Activated T-cell treated with anti-CD3 and anti-CD28 coated beads, Interleukin-2, amount 50 U/mL, for 4 hours (primary cell): Measurements from ENCODE around the gene JDP2. TPM values are rescaled to one million over a fixed set of nuclear protein-coding genes. Genes with fewer than 3 reads are reported as not detected.
"Not testable (repeated sequence)": the region's sequence is repeated elsewhere in the genome, so short reads cannot be mapped to it uniquely, and the experiment has no call there.

Experiments used
- ATAC-seq, 2 donors: fragments of 200-7000 bp; cut with Tn5 transposase; one replicate each; pipeline ENCODE4 v1.10.0; 2021
- DNase-seq: peaks from one replicate; pipeline ENCODE4 v3.0.0-alpha.2; 2020
- H3K27me3 Mint-ChIP-seq: one replicate; pipeline ENCODE4 v1.8.0; 2021; ENCODE audit warnings: low read depth, mixed read lengths
- H3K36me3 Mint-ChIP-seq: one replicate; pipeline ENCODE4 v1.8.0; 2022; ENCODE audit warnings: mixed read lengths; ENCODE audit not compliant: insufficient read depth
- H3K4me1 Mint-ChIP-seq: one replicate; pipeline ENCODE4 v1.8.0; 2021; ENCODE audit warnings: low read depth, mixed read lengths
- H3K4me3 Mint-ChIP-seq: one replicate; pipeline ENCODE4 v1.8.0; 2021; ENCODE audit warnings: mild to moderate bottlenecking, moderate library complexity, mixed read lengths
- H3K9me3 Mint-ChIP-seq: one replicate; pipeline ENCODE4 v1.8.0; 2021; ENCODE audit warnings: mixed read lengths
- total RNA-seq, 3 donors: library from RNA; stranded (reverse); gene quantifications; one replicate each; pipeline ENCODE4 v1.2.1, GENCODE V29; 2021

Gene JDP2
- total RNA-seq, 3 donors from 2014 or later = 0.61 to 1.3 (median 1.3) TPM

DNA sequence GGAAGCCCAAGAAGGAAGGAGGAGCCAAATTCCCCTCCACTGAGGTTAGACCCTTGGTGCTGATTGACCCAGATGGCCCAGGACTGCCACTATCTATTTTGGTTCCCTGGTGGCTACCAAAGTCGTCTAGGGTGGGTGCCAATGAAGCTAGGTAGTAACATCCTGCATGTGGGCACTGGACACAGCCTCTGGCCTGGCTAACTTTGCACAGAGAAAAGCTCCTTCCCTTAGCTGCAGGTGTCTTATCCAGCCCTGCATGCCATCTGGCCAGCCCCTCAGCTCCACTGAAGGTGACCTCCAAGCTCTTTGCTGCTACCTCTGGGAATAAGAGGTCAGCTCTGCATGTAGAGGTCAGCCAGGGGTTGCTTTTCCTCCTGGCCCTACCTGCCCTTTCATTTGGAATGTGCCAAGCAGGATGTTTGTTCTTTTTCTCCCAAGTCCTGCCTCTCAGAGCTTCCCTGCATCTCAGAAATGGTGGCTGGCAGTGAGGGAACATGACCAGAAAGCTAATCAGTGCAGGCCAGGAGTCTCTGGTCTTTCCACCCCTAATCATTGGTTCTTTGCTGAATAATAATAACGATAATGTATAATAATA, 34.0 kb downstream of the JDP2 start:
- no peaks in the 10 kb centered on the region for H3K36me3 Mint-ChIP-seq
- no peaks in the 10 kb centered on the region for H3K27me3 Mint-ChIP-seq
- H3K9me3 Mint-ChIP-seq = no peaks in the 10 kb centered on the region
- H3K4me1 Mint-ChIP-seq = peaks cover 7% of the 10 kb centered on the region
- H3K4me3 Mint-ChIP-seq = no peak overlapping the region
- no peak for DNase-seq
- no peak for ATAC-seq

DNA sequence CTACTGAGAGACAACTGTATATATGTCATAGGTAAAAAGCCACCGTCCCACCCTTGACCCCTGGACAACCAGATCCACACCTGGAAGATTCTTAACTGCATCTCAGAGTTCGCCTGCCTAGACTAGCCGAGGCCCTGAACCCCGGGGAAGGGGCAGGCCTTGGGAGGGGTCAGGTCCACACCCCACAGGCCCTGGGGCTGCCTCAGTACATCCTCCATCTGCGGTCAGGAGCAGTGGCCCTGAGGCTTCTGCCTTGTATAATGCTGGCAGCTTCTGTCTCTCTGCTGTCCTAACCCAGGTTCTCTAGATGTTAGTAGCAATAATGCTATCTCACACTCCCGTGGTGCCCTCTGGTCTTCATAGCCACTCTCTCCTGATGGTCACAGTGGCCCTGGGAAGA, 36.8 kb downstream of the JDP2 start:
- H3K4me3 Mint-ChIP-seq = no peak overlapping the region
- ATAC-seq (no peak), DNase-seq (no peak)
- H3K27me3 Mint-ChIP-seq = no peaks in the 10 kb centered on the region
- no peaks in the 10 kb centered on the region for H3K36me3 Mint-ChIP-seq
- H3K9me3 Mint-ChIP-seq = no peaks in the 10 kb centered on the region
- H3K4me1 Mint-ChIP-seq = no peaks in the 10 kb centered on the region

DNA sequence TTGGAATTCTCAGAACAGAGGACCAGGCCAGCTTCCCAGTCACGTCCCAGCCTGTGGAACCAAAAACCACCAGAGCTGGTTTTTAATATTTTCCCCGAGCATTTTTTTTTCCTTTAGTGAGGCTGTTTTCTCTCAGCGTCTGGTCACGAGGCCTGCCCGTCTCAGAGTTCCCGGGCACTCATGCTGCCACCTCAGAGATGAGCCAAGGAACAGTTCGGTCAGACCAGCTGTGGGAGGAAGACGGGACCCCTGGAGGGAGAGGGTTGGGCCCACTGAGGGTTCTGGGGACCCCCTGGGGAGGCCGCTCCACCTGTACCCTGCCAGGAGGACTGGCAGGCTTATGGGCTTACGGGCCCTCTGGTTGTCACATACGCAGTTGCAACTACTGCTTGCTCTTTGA, 39.9 kb downstream of the JDP2 start:
- no peaks in the 10 kb centered on the region for H3K9me3 Mint-ChIP-seq
- no peaks in the 10 kb centered on the region for H3K4me1 Mint-ChIP-seq
- DNase-seq = no peak

DNA sequence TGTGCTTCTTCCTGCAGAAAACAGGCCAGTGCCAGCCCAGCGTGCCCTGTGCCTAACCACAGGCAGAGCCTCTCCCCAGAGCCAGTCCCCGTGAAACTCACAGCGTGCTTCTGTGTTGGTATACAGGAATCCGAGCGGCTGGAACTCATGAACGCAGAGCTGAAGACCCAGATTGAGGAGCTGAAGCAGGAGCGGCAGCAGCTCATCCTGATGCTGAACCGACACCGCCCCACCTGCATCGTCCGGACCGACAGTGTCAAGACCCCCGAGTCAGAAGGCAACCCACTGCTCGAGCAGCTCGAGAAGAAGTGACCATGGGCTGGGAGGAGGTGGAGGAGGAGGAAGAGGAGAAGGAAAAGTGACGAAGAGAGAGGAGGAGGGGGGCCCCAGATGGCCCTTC, 41.3 kb downstream of the JDP2 start:
- H3K4me1 Mint-ChIP-seq = no peaks in the 10 kb centered on the region
- ATAC-seq (no peak), DNase-seq (no peak)
- H3K9me3 Mint-ChIP-seq = no peaks in the 10 kb centered on the region
- no peak overlapping the region for H3K4me3 Mint-ChIP-seq
- H3K36me3 Mint-ChIP-seq = no peaks in the 10 kb centered on the region
- H3K27me3 Mint-ChIP-seq = no peaks in the 10 kb centered on the region

More for the DNA sequence above, 39.9 kb downstream of the JDP2 start:
- H3K4me3 Mint-ChIP-seq = no peak overlapping the region
- no peaks in the 10 kb centered on the region for H3K36me3 Mint-ChIP-seq
- no peak for ATAC-seq
- H3K27me3 Mint-ChIP-seq = no peaks in the 10 kb centered on the region

DNA sequence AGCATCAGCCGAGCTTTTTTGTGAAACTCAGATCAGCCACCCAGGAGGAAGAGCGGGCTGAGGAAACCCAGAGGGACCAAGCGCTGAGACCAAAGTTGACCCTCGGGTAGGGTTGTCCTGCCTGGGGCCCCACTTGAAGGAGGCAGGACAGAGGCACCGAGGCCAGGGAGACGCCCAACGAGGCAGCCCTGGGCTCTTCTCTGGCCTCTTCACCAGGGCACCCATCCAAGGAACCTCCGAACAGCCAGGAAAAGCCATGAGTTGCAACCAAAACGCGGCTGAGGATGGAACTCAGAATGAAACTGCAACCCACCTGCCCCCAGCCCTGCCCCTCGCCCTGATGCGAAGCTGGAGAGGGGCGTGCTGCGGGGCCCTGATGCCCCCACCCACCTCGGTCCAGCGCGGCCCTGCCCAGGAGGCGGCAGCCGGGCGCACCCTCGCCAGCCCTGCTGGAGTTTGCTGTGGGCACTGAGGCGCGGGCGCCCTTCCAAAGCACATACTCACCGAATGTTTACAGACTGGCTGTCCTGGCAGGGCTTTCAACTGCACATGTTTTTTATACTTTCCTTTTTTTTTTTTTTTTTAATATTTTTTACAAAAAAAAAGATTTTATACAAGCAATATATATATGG, 41.9 kb downstream of the JDP2 start:
- Mint-ChIP-seq H3K27me3 (no peaks in the 10 kb centered on the region), H3K9me3 (no peaks in the 10 kb centered on the region), H3K4me1 (no peaks in the 10 kb centered on the region), H3K4me3 (no peak overlapping the region), H3K36me3 (no peaks in the 10 kb centered on the region)
- DNase-seq = no peak
- ATAC-seq = no peak

DNA sequence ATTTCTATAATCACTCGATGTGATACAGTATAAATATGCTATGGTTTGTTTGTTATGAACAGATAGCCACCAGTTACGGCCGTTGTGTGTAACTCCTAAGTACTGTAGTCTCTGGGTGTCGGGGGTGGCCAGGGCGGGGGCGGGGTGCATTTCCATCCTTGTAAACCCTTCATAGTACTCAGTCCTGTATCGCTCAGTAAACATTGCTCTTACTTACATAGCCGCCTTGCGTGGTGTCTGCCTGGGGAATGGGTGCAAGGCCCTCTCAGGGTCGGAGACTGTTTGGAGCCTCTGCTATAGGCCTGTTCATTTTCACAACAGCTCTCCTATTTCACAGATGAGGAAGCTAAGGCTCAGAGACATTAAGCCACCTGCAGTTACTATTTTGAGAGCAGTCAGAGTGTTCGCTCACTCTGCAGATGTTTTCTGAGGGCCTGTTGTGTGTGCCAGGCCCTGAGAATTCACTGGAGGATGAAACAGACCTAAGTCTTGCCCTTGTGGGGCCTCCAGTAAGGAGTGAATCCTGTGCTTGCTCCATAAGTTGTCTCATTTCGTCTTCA, 42.5 kb downstream of the JDP2 start:
- H3K9me3 Mint-ChIP-seq = no peaks in the 10 kb centered on the region
- peaks cover 2% of the 10 kb centered on the region for H3K27me3 Mint-ChIP-seq
- H3K4me3 Mint-ChIP-seq = no peak overlapping the region
- ATAC-seq (no peak), DNase-seq (no peak)
- H3K4me1 Mint-ChIP-seq = no peaks in the 10 kb centered on the region
- H3K36me3 Mint-ChIP-seq = no peaks in the 10 kb centered on the region

DNA sequence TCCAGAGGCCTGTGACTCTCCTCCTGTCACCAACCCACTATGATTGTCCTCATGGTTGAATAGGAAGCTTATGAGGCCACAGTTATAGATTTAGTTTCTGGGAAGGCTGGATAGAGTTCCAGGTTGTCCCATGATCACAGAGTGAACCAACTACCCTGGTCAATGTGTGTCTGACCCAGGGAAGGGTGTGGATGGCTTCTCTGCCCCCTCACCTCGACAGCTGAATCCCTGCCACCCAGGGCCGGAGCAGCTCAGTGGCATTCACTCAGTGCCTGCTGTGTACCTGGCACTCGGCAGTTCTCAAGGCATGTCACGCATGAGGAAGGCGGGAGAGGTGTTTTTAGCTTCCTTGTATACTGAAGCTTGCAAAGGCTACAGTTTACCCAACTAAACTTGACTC, 43.2 kb downstream of the JDP2 start:
- no peak for ATAC-seq
- Mint-ChIP-seq H3K9me3 (no peaks in the 10 kb centered on the region), H3K36me3 (no peaks in the 10 kb centered on the region), H3K27me3 (peaks cover 2% of the 10 kb centered on the region), H3K4me3 (no peak overlapping the region), H3K4me1 (no peaks in the 10 kb centered on the region)
- no peak for DNase-seq

DNA sequence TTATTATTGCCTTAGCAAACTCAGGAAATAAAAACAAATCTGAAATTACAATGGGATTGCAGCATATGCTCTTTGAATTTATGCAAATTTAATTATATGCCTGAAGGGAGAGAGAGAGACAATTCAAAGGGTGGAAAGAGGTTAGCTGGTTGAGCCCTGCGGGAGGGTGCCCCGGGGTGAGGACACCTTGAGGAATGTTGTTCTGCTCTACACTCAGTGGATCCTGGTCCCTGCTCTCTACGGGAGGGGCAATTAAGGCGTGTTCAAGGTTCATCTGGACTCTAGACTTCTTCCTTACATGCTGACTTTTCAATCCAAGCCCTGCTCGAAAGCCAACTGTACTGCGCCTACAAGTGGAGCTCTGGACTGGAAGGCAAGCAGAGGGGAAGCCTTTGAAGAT, 46.3 kb downstream of the JDP2 start:
- H3K36me3 Mint-ChIP-seq, ATAC-seq, H3K4me1 Mint-ChIP-seq, H3K9me3 Mint-ChIP-seq, DNase-seq, H3K4me3 Mint-ChIP-seq, H3K27me3 Mint-ChIP-seq: not testable (repeated sequence)

DNA sequence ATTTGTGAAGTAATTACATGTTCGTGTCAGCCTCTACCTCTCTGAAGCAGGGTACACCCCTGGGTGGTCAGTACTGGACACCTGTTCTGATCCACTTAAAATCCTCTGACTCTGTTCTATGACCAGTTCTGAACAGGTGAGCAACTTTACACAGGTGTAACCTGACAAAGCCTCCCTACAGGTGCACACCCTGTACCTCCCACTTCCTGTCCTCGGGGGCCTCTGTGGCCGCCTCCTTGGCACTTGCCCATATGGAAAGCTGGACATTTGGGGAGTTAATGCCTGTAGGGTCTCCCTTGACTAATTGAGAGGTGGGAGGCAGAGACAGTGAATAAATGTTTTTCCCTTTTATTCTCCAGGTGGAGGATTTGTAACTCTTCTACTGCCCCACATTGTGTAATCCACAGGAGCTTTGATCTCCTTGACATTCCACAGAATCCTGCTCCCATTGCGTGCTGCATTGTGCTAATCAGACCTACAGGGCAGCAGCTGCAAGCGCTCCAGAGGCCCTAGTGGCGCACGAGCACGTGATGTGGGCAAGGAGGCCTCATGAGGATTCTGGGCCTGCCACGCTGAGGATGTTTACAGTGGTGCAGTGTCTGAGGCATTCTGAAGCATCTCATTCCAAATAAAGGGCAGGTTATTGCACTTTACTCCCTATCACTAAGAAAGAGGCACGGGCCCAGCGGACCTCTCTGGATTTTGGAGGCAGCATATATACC, 48.6 kb downstream of the JDP2 start:
- no peak for ATAC-seq
- no peak for DNase-seq
- Mint-ChIP-seq H3K27me3 (peaks cover 2% of the 10 kb centered on the region), H3K36me3 (no peaks in the 10 kb centered on the region), H3K4me3 (no peak overlapping the region), H3K9me3 (no peaks in the 10 kb centered on the region), H3K4me1 (no peaks in the 10 kb centered on the region)

DNA sequence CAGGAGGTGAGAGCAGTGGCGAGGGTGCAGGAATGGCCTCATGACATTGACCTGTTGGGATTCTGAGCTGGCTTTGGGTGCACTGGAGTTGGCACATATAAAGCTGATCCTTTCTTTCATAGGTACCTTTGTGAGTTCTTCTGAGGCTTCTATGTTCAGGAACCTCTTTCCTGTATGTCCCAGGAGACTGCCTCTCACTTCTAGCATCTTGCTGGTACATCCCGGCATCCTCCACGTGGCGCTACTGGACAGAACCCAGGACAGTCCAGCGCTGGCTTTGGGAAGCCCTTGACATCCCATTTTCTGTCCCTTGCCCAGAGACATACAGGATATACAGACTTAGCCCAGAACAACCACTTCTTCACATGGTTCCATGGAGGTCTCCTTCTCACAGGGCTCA, 50.1 kb downstream of the JDP2 start:
- ATAC-seq = no peak
- no peak for DNase-seq
- Mint-ChIP-seq H3K36me3 (no peaks in the 10 kb centered on the region), H3K4me3 (no peak overlapping the region), H3K9me3 (no peaks in the 10 kb centered on the region), H3K27me3 (peaks cover 2% of the 10 kb centered on the region), H3K4me1 (no peaks in the 10 kb centered on the region)

DNA sequence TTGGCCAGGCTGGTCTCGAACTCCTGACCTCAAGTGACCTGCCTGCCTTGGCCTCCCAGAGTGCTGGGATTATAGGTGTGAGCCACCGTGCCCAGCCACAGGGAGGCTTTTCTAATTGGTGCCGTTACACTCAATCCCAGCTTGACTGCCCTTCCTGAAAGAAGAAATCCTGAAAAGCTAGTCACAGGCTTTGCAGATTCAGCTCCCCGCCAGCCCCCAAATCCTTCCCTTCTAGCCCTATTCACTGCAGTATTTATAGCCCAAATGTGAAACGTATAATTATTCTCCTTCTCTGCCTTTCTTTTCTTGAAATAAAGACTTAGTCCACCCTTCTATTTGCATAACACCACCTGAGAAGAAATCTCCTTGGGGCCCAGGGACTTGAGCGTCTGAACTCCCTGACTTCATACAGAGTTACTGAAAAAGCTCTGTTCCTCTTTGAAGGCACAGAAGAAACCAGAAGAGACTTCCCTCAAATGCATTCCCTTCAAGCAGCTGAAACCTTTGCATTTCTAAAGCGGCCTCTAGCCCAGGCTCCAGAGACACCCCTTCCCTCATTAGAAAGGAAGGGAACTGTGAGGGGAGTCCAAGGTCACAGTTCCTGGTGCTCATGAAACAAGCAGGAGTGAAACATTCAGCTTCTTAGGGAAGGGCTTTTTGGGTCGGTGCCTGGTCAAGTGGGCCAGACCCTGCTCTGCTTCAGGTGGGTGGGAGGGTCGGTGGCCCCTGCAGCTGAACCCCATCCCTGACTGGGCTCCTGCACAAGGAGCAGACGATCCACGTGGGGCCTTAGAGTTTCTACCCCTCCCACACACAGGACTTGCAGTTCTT, 52.2 kb downstream of the JDP2 start:
- DNase-seq (no peak), ATAC-seq (no peak)
- no peaks in the 10 kb centered on the region for H3K36me3 Mint-ChIP-seq
- H3K4me3 Mint-ChIP-seq = no peak overlapping the region
- H3K9me3 Mint-ChIP-seq = no peaks in the 10 kb centered on the region
- no peaks in the 10 kb centered on the region for H3K4me1 Mint-ChIP-seq
- peaks cover 2% of the 10 kb centered on the region for H3K27me3 Mint-ChIP-seq

DNA sequence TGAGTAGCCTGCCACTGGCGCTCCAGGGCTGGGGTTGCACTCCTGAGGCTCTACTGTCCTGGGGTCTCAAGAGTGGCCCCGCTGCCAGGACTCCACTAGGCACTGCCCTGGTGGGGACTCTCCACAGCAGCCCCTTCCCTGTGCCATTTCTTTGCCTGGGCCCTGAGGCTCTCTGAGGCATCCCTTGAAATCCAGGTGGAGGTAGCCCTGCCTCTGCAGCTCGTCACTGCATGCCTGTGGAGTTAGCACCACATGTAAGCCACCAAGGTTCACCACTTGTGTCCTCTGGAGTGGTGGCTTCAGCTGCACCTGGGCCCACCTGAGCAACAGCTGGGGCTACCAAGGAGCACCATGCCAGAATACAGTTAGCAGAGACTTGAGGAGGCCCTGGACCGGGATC, 54.5 kb downstream of the JDP2 start:
- Mint-ChIP-seq H3K4me3 (no peak overlapping the region), H3K27me3 (no peaks in the 10 kb centered on the region), H3K36me3 (no peaks in the 10 kb centered on the region), H3K9me3 (no peaks in the 10 kb centered on the region), H3K4me1 (peaks cover 12% of the 10 kb centered on the region)
- DNase-seq (no peak), ATAC-seq (no peak)

DNA sequence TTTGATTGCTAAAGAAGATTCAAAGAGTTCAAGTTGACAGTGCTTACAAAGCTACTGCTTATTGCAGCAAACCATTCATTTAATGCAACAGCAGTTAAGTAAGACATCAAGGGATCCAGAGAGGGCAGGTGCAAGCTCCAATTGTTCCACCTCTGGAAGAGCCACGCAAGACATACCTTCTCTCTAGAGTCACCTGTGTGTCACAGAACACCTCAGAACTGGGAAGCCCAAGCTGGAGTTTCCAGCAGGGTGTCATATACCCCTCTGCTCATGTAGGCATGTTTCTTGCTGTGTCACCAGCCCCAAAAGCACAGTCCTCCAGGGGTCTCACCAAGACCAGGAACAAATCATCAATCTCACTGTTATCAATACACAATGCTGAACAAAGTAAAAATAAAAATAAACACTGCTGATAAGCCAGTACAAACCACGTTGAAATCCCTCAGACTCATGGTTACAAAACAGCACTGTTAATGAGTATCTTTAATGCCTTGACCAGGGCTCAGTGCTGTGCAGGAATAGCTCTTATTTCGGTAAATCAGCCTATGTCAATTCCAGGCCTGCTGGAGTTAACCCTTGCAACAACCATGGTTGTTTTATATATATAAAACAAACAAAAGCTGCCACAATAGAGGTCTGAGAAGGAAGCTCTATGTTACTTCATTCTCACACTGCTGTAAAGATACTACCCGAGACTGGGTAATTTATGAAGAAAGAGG, 57.0 kb downstream of the JDP2 start:
- ATAC-seq (no peak), DNase-seq (no peak)
- H3K27me3 Mint-ChIP-seq = no peaks in the 10 kb centered on the region
- H3K4me3 Mint-ChIP-seq = no peak overlapping the region
- no peaks in the 10 kb centered on the region for H3K36me3 Mint-ChIP-seq
- H3K9me3 Mint-ChIP-seq = no peaks in the 10 kb centered on the region
- peaks cover 19% of the 10 kb centered on the region for H3K4me1 Mint-ChIP-seq

DNA sequence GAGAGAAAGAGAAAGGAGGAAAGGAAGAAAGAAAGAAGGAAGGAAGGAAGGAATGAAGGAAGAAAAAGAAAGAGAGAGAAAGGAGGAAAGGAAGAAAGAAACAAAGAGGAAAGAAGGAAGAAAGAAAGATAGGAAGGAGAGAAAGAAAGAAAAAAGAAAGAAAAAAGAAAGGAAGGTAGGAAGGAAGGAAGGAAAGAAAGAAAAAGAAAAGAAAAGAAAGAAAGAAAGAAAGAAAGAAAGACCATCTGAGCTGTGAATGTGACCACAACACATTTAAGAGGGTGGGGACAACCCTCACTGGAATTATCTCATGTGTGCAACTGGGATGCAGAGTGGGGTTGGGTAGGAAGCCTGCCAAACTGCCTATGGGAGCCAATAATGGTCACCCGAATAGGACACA, 58.5 kb downstream of the JDP2 start:
- no peak for DNase-seq
- H3K4me1 Mint-ChIP-seq = peaks cover 19% of the 10 kb centered on the region
- H3K36me3 Mint-ChIP-seq = no peaks in the 10 kb centered on the region
- no peak for ATAC-seq
- H3K4me3 Mint-ChIP-seq = no peak overlapping the region
- H3K27me3 Mint-ChIP-seq = no peaks in the 10 kb centered on the region
- no peaks in the 10 kb centered on the region for H3K9me3 Mint-ChIP-seq
